HG02571 (cell line): ENCODE measurements around the gene GGPS1.
A peak's percentile ranks its signal among the peaks of the same experiment; 100 is the strongest.
"Not testable (repeated sequence)": the region's sequence is repeated elsewhere in the genome, so short reads cannot be mapped to it uniquely, and the experiment has no call there.

Source experiments
- ATAC-seq: cut with Tn5 transposase; IDR thresholded peaks from one replicate; pipeline ENCODE4 v1.9.1; 2021; ENCODE audit warnings: mild to moderate bottlenecking, moderate library complexity; ENCODE audit not compliant: unreplicated experiment

Gene GGPS1

DNA sequence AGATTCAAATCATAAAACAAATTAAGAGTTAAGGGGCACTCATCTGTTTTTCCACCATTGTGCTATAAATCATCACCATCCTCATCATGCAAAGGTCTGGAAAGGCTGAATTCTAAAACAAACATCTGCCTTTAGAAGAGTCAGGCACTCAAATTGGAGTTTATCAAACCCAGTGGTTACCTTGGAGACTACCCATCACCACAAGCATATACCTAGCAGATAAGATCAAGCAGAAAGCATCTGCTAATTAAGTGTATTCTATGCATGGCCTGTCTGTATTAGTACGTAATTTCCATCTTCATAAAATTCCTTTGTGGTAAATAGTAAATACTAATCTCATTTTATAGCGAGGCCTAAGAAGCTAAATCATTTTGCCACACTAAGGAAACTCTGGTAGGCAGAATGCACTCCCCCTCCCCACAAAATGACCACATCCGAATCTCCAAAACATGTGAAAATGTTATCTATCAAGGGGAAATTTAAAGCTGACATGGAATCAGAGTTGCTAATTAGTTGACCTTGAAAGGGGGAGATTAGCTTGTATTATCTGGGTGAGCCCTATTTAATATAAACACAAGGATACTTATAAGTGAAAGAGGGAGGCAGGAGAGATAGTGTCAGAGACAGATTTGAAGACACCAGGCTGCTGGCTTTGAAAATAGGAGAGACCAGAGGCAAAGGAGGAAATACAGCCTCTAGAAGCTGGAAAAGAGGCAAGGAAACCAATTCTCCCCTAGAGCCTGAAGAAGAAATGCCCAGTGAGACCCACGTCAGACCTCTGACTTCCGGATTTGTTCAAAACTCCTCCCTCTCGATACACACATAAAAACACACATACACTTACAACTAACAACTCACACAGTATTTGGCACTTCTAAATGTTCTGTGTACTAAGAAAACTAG, 23.6 kb upstream of the GGPS1 start:
- ATAC-seq: no peak

DNA sequence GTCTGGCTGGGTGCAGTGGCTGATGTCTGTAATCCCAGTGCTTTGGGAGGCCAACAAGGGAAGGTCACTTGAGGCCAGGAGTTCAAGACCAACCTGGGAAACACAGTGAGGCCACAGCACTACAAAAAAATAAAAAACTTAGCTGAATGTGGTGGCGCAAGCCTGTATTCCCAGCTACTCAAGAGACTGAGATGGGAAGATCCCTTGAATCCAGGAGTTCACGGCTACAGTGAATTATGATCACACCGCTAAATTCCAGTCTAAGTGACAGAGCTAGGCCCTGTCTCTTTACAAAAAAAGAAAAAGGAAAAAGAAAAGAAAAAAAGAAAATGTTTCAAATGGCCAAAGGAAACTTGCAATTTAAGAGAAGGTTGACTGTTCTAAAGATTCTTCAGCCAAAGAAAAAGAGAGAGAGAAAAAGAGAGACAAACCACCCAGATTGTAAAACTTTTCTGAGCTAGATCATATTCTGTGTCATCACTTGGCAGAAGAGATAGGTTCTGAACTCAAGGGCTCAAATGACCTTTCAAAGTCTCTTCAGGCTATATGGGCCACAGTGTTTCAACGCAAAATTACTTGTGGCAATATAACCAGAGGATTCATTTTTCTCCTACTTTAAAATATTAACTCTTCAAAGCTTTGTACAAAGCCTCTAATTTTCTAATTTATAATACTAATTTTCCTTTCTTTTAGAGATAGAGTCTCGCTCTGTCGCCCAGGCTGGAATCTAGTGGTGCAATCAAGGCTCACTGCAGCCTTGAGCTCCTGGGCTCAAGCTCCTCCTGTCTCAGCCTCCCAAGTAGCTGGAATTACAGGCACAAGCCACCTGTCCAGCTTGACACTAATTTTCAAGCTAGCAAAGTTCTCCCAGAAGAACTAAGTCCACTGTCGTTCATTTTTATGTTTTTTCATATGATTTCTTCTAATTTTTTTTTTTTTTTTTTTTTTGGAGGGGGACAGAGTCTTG, 20.9 kb upstream of the GGPS1 start:
- ATAC-seq: no peak

DNA sequence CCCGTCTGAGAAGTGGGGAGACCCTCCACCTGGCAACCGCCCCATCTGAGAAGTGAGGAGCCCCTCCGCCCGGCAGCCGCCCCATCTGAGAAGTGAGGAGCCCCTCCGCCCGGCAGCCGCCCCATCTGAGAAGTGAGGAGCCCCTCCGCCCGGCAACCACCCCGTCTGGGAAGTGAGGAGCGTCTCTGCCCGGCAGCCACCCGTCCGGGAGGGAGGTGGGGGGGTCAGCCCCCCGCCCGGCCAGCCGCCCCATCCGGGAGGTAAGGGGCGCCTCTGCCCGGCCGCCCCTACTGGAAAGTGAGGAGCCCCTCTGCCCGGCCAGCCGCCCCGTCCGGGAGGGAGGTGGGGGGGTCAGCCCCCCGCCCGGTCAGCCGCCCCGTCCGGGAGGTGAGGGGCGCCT, 19.2 kb upstream of the GGPS1 start:
- ATAC-seq: not testable (repeated sequence)

DNA sequence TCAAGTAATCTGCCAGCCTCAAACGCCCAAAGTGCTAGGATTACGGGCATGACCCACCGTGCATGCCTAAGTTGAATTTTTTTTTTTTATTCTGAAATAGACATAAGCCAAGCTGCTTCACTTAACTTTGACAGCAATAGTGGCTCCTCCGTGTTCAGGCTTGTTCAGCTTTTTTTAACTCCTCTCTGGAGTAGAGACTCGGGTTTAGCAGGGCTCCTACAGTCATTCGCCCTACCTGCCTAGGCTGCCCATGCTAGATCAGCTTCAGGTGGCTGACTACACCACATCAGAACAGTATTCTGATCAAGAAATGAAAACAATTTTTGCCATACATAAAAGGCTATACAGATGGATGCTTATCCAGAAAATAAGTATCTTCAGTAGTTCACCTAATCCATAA, 15.1 kb upstream of the GGPS1 start:
- no peak for ATAC-seq

DNA sequence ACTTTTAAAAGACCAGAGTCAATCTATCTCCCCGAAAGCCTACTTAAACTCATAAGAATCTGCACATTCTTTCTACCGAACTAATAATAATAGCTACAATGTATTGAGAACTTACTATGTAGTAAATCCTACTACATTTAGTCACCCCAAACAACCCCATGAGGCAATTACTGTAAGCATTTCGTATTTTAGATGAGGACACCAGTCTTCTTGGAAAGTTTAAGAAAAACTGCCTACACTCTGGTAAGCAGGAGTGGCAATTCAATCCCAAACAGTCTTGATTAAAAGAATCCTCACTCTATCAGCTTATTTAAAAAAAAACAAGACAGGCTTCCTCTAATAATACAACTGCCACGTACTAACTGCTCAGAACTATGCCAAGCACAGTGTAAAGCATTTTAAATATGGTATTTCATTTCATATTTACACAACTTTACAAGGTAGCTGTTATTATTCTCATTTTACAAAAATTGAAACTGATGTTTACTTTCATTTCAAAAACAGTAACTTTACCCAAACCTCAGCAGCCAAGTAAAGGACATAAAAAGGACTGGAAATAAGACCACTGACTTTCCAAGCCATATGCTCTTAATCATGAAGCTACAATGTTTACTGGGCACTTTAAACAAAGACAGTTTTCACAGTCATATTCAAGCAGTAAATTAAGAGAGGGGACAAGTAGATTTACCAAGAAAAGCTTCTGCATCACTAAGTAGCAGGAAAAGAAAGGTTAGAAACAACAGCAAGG, 14.3 kb upstream of the GGPS1 start:
- no peak for ATAC-seq

DNA sequence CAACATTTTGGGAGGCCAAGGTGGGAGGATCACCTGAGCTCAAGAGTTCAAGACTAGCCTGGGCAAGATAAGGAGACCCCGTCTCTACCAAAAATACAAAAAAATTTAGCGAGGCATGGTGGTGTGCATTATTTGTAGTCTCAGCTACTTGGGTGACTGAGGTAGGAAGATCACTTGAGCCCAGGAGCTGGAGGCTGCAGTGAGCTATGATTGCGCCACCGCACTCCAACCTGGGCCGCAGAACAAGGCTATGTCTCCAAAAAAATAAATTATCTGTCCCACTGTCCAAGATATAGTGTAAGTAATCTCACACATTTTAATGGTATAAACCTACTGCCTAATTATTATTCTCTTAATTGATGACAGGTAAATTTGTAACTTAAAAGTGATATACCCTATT, 13.2 kb upstream of the GGPS1 start:
- ATAC-seq: no peak

DNA sequence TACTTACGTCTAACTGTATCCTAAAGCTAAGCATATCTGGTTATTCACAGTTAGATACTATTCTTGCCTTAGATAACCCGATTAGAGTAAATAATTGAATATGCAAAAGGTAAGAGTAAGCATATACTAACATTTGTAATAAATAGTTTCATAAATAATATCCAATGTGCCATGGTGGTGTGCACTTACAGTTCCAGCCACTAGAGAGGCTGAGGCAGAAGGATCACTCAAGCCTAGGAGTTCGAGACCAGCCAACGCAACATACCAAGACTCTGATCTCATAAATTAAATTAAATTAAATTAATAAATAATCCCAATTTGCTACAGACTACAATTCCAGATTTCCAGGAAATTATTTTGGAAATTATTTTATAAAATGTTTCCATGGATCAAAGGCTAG, 12.6 kb upstream of the GGPS1 start:
- no peak for ATAC-seq

DNA sequence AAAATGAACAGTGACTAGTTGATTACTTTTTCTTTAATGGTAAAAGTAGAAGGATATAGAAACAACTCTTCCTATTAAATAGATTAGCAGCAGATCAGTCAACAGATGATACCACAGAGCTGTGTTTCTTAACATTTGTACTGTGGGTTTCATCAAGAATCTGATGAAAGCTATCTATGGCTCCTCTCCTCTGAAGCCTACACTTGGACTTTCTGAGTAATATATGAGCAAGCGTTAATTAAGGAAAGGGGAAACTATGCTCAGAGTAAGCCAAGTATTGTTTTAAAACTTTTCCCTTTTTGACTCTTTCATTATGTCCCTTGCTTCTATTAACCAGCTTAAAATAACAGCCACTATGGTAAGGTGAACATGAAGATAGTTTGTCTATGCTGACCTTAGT, 11.2 kb upstream of the GGPS1 start:
- ATAC-seq: no peak

DNA sequence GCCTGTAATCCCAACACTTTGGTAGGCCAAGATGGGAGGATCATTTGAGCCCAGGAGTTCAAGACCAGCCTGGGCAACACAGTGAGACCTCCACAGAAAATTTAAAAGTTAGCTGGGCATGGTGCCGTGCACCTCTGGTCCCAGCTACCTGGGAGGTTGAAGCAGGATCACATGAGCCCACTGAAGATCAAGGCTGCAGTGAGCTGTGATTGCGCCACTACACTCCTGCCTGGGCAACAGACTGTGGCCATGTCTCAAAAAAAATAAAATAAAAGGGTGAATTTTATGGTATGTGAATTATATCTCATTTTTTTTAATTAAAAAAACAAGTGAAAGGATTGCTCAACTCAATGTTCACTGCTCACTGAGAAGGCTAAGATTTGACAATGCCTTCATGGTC, 9.1 kb upstream of the GGPS1 start:
- no peak for ATAC-seq

DNA sequence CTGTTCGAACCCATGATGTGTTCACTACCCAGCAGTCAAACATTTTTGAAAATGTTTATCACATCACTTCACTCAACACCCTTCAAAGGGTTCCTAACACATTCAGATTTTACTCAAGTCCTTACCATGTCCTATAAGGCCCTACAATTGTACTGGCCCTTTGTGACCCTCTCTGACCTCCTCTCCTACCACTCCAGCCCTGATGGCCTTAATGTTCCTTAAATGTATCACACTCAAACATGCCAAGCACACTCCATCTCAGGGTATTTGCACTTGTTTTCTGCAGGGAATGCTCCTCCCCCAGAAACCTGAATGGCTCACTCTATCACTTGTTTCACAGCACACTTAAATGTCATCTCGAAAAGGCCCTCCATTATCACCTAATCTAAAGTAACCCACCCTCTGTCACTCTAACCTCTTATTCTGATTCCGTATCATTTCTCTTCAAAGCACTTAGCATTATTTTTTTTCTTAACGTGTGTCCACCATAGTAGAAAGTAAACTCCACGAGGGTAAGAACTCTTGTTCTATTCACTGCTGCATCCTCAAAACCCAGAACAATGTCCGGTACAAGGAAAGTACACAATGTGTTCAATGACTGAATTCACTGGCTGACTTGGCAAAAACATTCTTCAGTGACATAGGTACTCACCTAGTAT, 7.7 kb upstream of the GGPS1 start:
- no peak for ATAC-seq

DNA sequence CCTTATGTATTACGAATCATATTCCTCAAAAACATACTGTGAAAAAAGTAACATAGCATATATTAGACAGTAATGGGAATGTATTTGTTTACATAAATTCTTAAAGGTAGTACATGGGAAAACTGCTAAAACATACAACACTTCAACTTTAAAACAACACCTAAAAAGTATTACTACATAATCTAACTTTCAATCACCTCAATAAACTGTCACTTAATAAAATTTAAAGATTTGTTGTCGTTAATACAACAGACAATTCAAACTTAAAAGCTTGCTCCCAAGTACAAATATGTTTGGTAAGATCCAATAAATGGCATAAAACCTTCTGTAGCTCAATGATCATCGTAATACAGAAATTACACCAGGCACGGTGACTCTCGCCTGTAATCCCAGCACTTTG, 4.1 kb upstream of the GGPS1 start:
- no peak for ATAC-seq

DNA sequence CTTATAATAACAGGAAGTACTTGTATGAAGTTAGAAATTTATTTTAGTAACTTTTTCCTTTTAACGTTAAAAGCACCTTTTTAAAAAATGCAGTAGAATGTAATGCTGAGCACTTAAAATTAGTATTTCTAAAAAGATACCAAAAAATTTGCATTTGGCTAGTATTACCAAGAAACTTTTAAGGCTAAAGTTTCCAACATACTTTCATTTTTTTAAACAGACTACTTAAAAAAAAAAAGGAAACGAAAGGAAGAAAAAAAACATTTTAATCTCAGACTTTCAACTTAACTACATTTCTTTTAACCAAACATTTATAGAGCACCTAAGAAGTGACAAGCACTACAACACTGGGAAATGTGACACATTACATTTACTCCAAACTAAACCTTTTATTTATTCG, 3.2 kb upstream of the GGPS1 start:
- no peak for ATAC-seq

DNA sequence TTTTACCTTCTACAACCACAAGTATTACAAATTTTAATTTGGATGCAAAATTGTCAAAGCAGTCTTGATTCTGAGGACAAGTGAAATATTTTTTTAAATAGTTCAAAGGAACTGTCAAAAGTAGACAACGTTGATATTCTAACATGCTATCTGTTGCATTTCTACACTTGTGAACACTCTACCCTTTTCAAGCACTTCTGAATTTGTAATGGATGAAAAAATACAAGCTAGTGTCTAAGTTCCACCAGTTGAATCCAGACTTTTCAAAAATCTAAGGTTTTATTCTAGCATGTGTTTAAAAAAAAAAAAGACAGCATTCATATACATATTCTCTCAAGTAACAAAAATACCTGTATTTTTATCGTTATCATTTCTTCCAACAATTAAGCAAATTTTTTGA, 2.5 kb upstream of the GGPS1 start:
- no peak for ATAC-seq

DNA sequence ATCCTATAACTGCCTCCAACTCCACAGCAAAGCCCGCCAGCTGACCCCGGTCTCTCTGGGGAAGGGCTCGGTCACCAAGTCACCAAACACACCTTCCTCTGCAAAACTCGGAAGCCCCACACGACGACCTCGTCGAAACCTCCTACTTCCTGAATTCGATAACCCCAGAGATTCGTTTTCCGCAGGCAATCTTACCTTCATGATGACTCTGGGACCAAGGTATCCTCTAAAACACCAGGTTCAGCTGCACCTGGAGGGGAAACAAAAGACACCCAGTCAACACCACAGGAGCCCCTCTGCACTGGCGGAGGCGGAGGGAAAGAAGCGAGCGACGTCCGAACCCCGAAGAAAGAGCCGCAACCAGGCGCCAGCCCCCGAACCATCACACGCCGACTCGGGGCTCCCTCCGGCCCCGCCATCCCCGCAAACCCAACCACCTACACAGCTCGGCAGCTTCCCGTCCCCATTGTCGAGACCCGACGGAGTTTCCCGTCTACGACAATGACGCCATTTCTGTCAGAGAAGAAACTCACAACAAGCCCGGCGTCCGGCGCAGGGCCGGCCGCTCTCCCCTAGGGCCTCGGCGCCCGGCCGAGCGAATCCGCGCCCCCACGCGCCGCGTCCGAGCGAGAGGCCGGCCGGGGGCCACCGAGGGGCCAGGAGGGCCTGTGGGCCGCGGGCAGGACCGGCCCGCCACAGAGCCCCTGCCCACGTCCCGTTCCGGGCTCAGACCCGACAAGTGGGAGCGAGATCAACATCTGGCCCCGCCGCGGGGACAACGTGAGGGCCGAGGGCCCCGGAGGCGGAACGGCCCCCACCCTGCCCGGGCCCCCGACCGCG, 1.4 kb upstream of the GGPS1 start:
- ATAC-seq: no peak

DNA sequence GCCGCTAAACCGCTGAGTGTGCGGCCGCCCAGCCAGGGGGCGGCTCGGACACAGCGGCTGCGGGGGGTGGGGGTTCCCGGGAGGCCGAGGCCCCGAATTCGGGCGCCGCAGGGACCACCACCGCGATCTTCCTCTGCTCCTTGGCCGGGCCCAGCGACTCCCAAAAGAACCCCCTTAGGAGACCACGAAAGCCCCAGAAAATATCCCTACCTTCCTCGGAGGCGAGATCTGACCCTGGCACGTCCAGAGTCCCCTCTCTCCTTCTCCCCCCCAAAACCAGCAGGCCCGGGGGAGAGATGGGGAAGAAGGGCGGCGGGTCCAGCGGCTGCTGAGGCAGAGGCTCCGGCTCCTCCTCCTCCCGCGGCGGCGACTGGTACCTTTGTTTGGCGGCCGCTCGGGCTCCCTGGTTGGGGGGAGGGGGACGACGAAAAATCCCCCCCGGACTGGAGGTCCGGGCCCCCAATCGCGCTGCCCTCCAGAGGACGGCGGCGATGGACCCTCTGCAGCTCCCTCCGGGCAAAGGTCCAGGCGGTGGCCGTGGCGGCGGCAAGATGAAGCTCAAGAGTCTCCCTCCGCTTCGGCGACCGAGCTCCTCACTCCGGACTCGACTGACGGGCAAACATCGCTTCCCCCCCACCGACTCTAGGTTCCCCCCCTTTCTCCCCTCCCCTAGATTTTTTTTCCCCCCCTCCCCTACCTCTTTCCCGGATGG, 655 bp upstream of the GGPS1 start, which contains the start of gene ARID4B:
TSS of gene ARID4B (minus strand) at position 621 of the 712 bp plus-strand sequence. CDS start 1,260 bp downstream, outside the sequence.
- peak; percentile 11 for ATAC-seq

DNA sequence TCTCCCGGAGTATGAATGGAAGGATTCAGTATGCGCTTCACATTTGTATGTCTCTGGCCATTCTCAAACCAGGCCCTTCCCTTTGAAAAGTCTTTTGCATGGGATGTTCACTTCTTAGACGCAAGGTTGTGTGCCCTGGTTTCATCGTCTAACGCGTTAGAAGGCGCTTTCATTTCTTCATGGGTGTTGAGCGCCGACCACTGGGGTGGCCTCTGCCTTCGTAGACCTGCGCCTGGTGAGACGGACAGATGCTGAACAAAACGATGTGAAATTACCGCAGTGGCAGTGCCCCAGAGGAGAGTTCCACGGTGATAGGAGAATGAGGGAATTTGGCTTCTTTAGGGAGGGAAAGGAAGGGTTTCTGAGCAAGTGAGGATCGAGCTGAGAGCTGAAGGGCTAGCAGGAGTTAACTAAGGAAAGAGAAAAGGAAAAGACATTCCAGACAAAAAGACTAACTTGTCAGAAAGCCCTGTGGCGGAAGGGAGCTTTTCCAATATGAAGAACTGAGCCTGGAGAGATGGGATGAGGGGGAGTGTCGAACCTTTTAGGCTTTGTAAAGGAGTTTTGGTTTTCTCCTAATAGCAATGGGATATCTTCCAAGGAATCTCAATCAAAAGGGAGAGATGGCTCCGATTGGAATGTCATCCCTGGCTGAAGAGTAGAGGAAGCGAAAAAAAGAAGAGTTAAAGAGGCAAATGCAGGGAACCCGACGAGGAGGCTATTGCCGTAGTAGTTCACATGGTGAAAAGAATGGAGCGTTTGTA, 951 bp downstream of the GGPS1 start:
- ATAC-seq: no peak

DNA sequence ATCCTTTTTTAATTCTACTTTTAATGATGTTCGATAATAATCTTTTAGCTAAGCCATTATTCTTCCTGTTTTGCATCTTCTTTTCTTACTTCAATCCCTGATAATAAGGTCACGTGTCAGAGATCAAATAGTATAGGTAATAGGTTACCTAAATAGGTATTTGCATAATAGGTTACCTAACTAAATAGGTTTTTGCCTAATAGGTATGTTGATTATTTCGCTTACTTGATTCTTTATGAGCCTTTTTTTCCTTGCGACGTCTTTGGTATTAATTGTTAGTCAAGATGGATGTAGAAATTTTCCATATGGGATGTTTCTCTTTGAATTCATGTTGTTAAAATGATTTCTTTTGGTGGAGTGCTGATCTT, 2.5 kb downstream of the GGPS1 start:
- no peak for ATAC-seq

DNA sequence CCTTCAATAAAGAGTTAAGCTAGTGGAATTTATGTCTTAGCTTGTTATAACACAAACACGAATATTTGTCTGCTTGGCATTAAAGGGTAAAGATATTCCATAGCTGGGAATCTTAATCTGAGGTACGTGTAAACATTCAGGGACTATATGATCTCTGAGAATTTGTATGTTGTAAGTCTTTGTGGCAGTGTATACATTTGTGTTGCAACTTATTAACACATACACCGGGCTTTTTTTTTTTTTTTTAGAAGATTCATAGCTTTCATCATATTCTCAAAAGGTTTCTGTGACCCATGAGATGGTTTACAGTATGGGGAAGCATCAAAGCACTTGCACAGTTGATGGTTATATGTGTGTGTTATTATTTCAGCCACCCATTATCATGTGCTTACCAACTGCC, 3.0 kb downstream of the GGPS1 start:
- ATAC-seq: no peak
